ENCODE results near the gene LRRC32.

LRRC32 gene

GRCh38 chr11:76667271-76667818 lies 3.2 kb downstream of the LRRC32 start:
- no peak for TF ChIP-seq PPARA (CRISPR knock-in tag; IDR thresholded peaks at IDR 0.05; ENCODE audit: borderline replicate concordance)
- no peak for ATAC-seq

- no peak for ATAC-seq
Observed at GRCh38 chr11:76666830-76667229, 3.7 kb downstream of the LRRC32 start.

GRCh38 chr11:76666408-76666807 lies 4.1 kb downstream of the LRRC32 start:
- ATAC-seq: no peak
- no peak for TF ChIP-seq TCF4 (CRISPR knock-in tag; IDR thresholded peaks at IDR 0.05; ENCODE audit: borderline replicate concordance)
- no peak for TF ChIP-seq PPARA (CRISPR knock-in tag; IDR thresholded peaks at IDR 0.05; ENCODE audit: borderline replicate concordance)
- TF ChIP-seq ISL1 (CRISPR knock-in tag; IDR thresholded peaks at IDR 0.05): no peak
- TF ChIP-seq ZNF565 (CRISPR knock-in tag; conservative IDR thresholded peaks at IDR 0.05; ENCODE audit: low read depth): no peak
- TF ChIP-seq ZFP30 (CRISPR knock-in tag; IDR thresholded peaks at IDR 0.05): no peak
- no peak for TF ChIP-seq ESRRG (CRISPR knock-in tag; IDR thresholded peaks at IDR 0.05)
- TF ChIP-seq ZNF8 (CRISPR knock-in tag; IDR thresholded peaks at IDR 0.05): no peak
- TF ChIP-seq ARNTL (CRISPR knock-in tag; IDR thresholded peaks at IDR 0.05; ENCODE audit: borderline replicate concordance, low read depth): no peak
- TF ChIP-seq ZC3H10 (CRISPR knock-in tag; IDR thresholded peaks at IDR 0.05): no peak
- TF ChIP-seq POU6F1 (CRISPR knock-in tag; IDR thresholded peaks at IDR 0.05; ENCODE audit: borderline replicate concordance, low read depth): no peak
- TF ChIP-seq PATZ1 (CRISPR knock-in tag; IDR thresholded peaks at IDR 0.05; ENCODE audit: borderline replicate concordance): no peak
- no peak for TF ChIP-seq CREB5 (CRISPR knock-in tag; IDR thresholded peaks at IDR 0.05; ENCODE audit: low read depth)
- TF ChIP-seq GLIS3 (CRISPR knock-in tag; IDR thresholded peaks at IDR 0.05): no peak
- TF ChIP-seq ZNF70 (CRISPR knock-in tag; IDR thresholded peaks at IDR 0.05): no peak
- no peak for TF ChIP-seq OSR1 (CRISPR knock-in tag; IDR thresholded peaks at IDR 0.05)
- no peak for TF ChIP-seq CSRNP3 (CRISPR knock-in tag; IDR thresholded peaks at IDR 0.05)

More at GRCh38 chr11:76666830-76667229, 3.7 kb downstream of the LRRC32 start:
- TF ChIP-seq OSR1 (CRISPR knock-in tag; IDR thresholded peaks at IDR 0.05): no peak
- no peak for TF ChIP-seq ZFP30 (CRISPR knock-in tag; IDR thresholded peaks at IDR 0.05)
- TF ChIP-seq TOX (CRISPR knock-in tag; IDR thresholded peaks at IDR 0.05; ENCODE audit: borderline replicate concordance): no peak
- TF ChIP-seq GLIS3 (CRISPR knock-in tag; IDR thresholded peaks at IDR 0.05): no peak
- TF ChIP-seq PPARA (CRISPR knock-in tag; IDR thresholded peaks at IDR 0.05; ENCODE audit: borderline replicate concordance): no peak
- no peak for TF ChIP-seq RARB (CRISPR knock-in tag; IDR thresholded peaks at IDR 0.05)
- TF ChIP-seq ZFP3 (CRISPR knock-in tag; IDR thresholded peaks at IDR 0.05): no peak
- no peak for TF ChIP-seq ARNTL (CRISPR knock-in tag; IDR thresholded peaks at IDR 0.05; ENCODE audit: borderline replicate concordance, low read depth)
- TF ChIP-seq ZNF8 (CRISPR knock-in tag; IDR thresholded peaks at IDR 0.05): no peak

GRCh38 chr11:76665921-76666351 lies 4.6 kb downstream of the LRRC32 start:
- no peak for ATAC-seq
- TF ChIP-seq SNAI2 (CRISPR knock-in tag; IDR thresholded peaks at IDR 0.05): no peak
- no peak for TF ChIP-seq ZNF70 (CRISPR knock-in tag; IDR thresholded peaks at IDR 0.05)

- ATAC-seq: no peak
- TF ChIP-seq ZFP30 (CRISPR knock-in tag; IDR thresholded peaks at IDR 0.05) (no peak), TCF4 (CRISPR knock-in tag; IDR thresholded peaks at IDR 0.05; ENCODE audit: borderline replicate concordance) (no peak), BACH2 (CRISPR knock-in tag; IDR thresholded peaks at IDR 0.05; ENCODE audit: borderline replicate concordance) (no peak), ZNF70 (CRISPR knock-in tag; IDR thresholded peaks at IDR 0.05) (no peak), ISL1 (CRISPR knock-in tag; IDR thresholded peaks at IDR 0.05) (no peak), ARNTL (CRISPR knock-in tag; IDR thresholded peaks at IDR 0.05; ENCODE audit: borderline replicate concordance, low read depth) (no peak), SNAI2 (CRISPR knock-in tag; IDR thresholded peaks at IDR 0.05) (no peak), PPARA (CRISPR knock-in tag; IDR thresholded peaks at IDR 0.05; ENCODE audit: borderline replicate concordance) (no peak), GLIS3 (CRISPR knock-in tag; IDR thresholded peaks at IDR 0.05) (no peak), TOX (CRISPR knock-in tag; IDR thresholded peaks at IDR 0.05; ENCODE audit: borderline replicate concordance) (no peak), CSRNP3 (CRISPR knock-in tag; IDR thresholded peaks at IDR 0.05) (no peak), CSDC2 (CRISPR knock-in tag; IDR thresholded peaks at IDR 0.05) (no peak), CREB5 (CRISPR knock-in tag; IDR thresholded peaks at IDR 0.05; ENCODE audit: low read depth) (no peak), ZNF8 (CRISPR knock-in tag; IDR thresholded peaks at IDR 0.05) (no peak), POU6F1 (CRISPR knock-in tag; IDR thresholded peaks at IDR 0.05; ENCODE audit: borderline replicate concordance, low read depth) (no peak)
Observed at GRCh38 chr11:76665172-76665571, 5.4 kb downstream of the LRRC32 start.

Data from SK-N-SH treated with all-trans-retinoic acid at 6 μM for 48 hours (cell line).